DOHH2 (cell line): ENCODE data around the gene ZFHX2.

Source experiments
- CTCF ChIP-seq: fragments of 200-600 bp; sonication (generic); IDR thresholded peaks from one replicate; pipeline ENCODE4 v1.5.1; 2014; ENCODE audit warnings: antibody characterized with exemption, mild to moderate bottlenecking, low read depth, low read length; ENCODE audit not compliant: poor library complexity, severe bottlenecking
- EZH2phosphoT487 ChIP-seq: fragments of 200-600 bp; sonication (generic); IDR thresholded peaks from 2 replicates; pipeline ENCODE4 v1.6.1; 2017; ENCODE audit warnings: borderline replicate concordance, mild to moderate bottlenecking, antibody characterized with exemption, low read length, moderate library complexity, mixed read lengths

DNA sequence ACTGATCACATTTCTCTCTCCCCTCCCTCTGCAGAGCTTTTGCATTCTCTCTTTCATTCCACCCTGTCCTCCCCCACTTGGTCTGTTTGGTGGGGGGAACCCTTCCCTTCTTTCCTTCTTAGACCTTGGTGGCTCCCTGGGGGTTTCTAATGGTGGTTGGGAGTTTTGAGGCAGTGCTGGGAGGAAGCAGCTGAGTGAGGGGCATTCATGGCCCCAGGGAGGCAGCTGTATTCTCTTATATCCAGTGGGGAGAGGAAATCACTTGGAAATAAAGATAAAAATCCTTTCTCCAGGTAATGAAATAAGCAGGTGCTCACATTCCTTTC, 68.8 kb downstream of the ZFHX2 start:
- TF ChIP-seq CTCF (no peak), EZH2phosphoT487 (no peak)
